Retinal pigment epithelial cell (primary cell): ENCODE results near the gene KDELR1.

ENCODE experiments used
- DNase-seq: peaks from one replicate; pipeline ENCODE4 v3.0.0-alpha.2; 2010; ENCODE audit warnings: low read depth
- H3K4me3 ChIP-seq: 2 replicates; pipeline ENCODE4 v1.5.1; 2011; ENCODE audit warnings: mild to moderate bottlenecking, low read length, control low read depth, moderate library complexity
- CTCF ChIP-seq: conservative IDR thresholded peaks from 2 replicates; pipeline ENCODE4 v1.5.1; 2011; ENCODE audit warnings: low read depth, low read length, control low read depth, inconsistent platforms

KDELR1 gene

GRCh38 chr19:48363810-48364597 lies 27.3 kb downstream of the KDELR1 start, which contains the start of the genes SYNGR4 and TMEM143:
SYNGR4 (plus strand) TSS chr19:48364367; CDS start chr19:48365843, 1,476 bp downstream.
TMEM143 (minus strand) TSS chr19:48363940; CDS start chr19:48363920, 20 bp downstream.
- TF ChIP-seq CTCF, result no peak
- DNase-seq, result peak; percentile 95
- peak within 1 kb of the TSS; percentile 55 for H3K4me3 ChIP-seq

GRCh38 chr19:48363500-48363809 lies 27.9 kb downstream of the KDELR1 start:
- H3K4me3 ChIP-seq, result peak overlapping the region; percentile 55
- no peak for DNase-seq
- TF ChIP-seq CTCF, result no peak

GRCh38 chr19:48362716-48363499 lies 28.4 kb downstream of the KDELR1 start:
- H3K4me3 ChIP-seq, result peak overlapping the region; percentile 55
- TF ChIP-seq CTCF, result no peak
- peak; percentile 80 for DNase-seq

GRCh38 chr19:48361912-48362311 lies 29.4 kb downstream of the KDELR1 start:
- H3K4me3 ChIP-seq, result no peak overlapping the region
- TF ChIP-seq CTCF, result no peak
- DNase-seq, result no peak

- no peak for DNase-seq
- no peak for TF ChIP-seq CTCF
- no peak overlapping the region for H3K4me3 ChIP-seq
Observed at GRCh38 chr19:48359123-48359522, 32.2 kb downstream of the KDELR1 start.

GRCh38 chr19:48355365-48355954 lies 35.9 kb downstream of the KDELR1 start:
- TF ChIP-seq CTCF, result no peak
- no peak overlapping the region for H3K4me3 ChIP-seq
- no peak for DNase-seq
